OCI-LY3 (cell line): ENCODE data around the gene MYCBP2.

Experiments
- CTCF ChIP-seq: fragments of 200-600, 300-600 bp; sonication (generic); IDR thresholded peaks from 2 replicates; pipeline ENCODE4 v1.5.1; 2014; ENCODE audit warnings: antibody characterized with exemption, low read length, low read depth
- EZH2phosphoT487 ChIP-seq: fragments of 200-600 bp; shearing (Covaris generic); IDR thresholded peaks from 2 replicates; pipeline ENCODE4 v1.6.1; 2018; ENCODE audit warnings: antibody characterized with exemption, mixed run types, low read depth

- no peak for TF ChIP-seq CTCF
- no peak for TF ChIP-seq EZH2phosphoT487
Measured at GRCh38 chr13:77000475-77000874, 326.4 kb downstream of the MYCBP2 start.
